Measurements from ENCODE around the gene MARF1. TPM values are rescaled to one million over a fixed set of nuclear protein-coding genes. Genes with fewer than 3 reads are reported as not detected.
"Not testable (repeated sequence)": the region's sequence is repeated elsewhere in the genome, so short reads cannot be mapped to it uniquely, and the experiment has no call there.

MARF1 gene, protein sequence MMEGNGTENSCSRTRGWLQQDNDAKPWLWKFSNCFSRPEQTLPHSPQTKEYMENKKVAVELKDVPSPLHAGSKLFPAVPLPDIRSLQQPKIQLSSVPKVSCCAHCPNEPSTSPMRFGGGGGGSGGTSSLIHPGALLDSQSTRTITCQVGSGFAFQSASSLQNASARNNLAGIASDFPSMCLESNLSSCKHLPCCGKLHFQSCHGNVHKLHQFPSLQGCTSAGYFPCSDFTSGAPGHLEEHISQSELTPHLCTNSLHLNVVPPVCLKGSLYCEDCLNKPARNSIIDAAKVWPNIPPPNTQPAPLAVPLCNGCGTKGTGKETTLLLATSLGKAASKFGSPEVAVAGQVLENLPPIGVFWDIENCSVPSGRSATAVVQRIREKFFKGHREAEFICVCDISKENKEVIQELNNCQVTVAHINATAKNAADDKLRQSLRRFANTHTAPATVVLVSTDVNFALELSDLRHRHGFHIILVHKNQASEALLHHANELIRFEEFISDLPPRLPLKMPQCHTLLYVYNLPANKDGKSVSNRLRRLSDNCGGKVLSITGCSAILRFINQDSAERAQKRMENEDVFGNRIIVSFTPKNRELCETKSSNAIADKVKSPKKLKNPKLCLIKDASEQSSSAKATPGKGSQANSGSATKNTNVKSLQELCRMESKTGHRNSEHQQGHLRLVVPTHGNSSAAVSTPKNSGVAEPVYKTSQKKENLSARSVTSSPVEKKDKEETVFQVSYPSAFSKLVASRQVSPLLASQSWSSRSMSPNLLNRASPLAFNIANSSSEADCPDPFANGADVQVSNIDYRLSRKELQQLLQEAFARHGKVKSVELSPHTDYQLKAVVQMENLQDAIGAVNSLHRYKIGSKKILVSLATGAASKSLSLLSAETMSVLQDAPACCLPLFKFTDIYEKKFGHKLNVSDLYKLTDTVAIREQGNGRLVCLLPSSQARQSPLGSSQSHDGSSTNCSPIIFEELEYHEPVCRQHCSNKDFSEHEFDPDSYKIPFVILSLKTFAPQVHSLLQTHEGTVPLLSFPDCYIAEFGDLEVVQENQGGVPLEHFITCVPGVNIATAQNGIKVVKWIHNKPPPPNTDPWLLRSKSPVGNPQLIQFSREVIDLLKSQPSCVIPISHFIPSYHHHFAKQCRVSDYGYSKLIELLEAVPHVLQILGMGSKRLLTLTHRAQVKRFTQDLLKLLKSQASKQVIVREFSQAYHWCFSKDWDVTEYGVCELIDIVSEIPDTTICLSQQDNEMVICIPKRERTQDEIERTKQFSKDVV (N-terminal part only)
- 21.5 and 25.2 TPM in 2 replicates for total RNA-seq (2014; rRNA removed; shearing (Covaris generic))

GRCh38 chr16:15643048-15643945, at the start of gene MARF1:
Gene MARF1 (minus strand): TSS chr16:15643154. CDS start chr16:15639233, 3,921 bp downstream.
- Histone ChIP-seq H3K27me3 (no peaks in the 10 kb centered on the region), H3K4me1 (peaks cover 12% of the 10 kb centered on the region), H3K4me3 (peak within 1 kb of the TSS; percentile 87), H3K27ac (peak within 1 kb of the TSS; percentile 99), H3K36me3 (peaks cover 8% of the 10 kb centered on the region), H3K9me3 (replicated peaks) (no peaks in the 10 kb centered on the region)
- DNase-seq, result peak; percentile 97 to 98

- not testable (repeated sequence) for H3K4me3 ChIP-seq; H3K9me3 ChIP-seq (replicated peaks); H3K4me1 ChIP-seq; H3K27ac ChIP-seq; H3K27me3 ChIP-seq; DNase-seq
- H3K36me3 ChIP-seq, result peaks cover 67% of the 10 kb centered on the region
Observed at GRCh38 chr16:15692508-15692907, 49.6 kb upstream of the MARF1 start.

- no peak for DNase-seq
- Histone ChIP-seq H3K4me3 (no peak overlapping the region), H3K27me3 (no peaks in the 10 kb centered on the region), H3K27ac (no peak overlapping the region), H3K36me3 (peaks cover 64% of the 10 kb centered on the region), H3K4me1 (no peaks in the 10 kb centered on the region), H3K9me3 (replicated peaks) (no peaks in the 10 kb centered on the region)
Observed at GRCh38 chr16:15691046-15691445, 48.1 kb upstream of the MARF1 start.

DNA sequence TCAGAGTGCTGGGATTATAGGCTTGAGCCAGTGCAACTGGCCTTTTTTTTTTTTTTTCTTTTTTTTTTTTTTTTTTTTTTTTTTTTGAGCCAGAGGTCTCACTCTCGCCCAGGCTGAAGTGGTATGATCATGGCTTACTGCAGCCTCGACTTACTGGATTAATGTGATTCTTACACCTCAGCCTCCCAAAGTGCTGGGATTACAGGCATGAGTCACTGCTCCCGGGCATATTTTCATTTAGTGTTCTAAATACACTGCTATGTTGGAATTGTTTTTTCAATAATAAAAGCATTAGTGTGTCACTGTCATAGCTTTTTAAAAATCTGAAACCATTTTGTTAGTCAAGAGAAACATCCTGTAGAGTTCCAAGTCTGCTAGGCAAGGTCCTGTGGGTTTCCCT, 47.3 kb upstream of the MARF1 start:
- Histone ChIP-seq H3K36me3 (peaks cover 66% of the 10 kb centered on the region), H3K4me3 (no peak overlapping the region), H3K4me1 (no peaks in the 10 kb centered on the region), H3K27ac (no peak overlapping the region), H3K9me3 (replicated peaks) (no peaks in the 10 kb centered on the region), H3K27me3 (no peaks in the 10 kb centered on the region)
- DNase-seq, result no peak

DNA sequence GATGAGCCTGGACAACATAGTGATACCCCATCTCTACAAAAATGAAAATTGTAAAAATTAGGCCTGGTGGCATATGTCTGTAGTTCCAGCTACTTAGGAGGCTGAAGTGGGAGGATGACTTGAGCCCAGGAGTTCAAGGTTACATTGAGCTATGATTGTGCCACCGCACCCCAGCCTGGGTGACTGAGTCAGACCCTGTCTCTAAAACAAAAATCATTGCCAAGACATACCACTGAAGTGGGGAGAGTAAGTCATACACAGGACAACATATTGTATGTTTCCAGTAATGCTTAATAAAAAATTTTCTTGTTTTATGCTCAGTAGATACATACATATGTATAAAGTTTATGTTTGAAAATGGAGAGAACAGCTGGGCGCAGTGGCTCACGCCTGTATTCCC, 46.3 kb upstream of the MARF1 start:
- DNase-seq, result no peak
- Histone ChIP-seq H3K27ac (no peak overlapping the region), H3K36me3 (peaks cover 67% of the 10 kb centered on the region), H3K9me3 (replicated peaks) (no peaks in the 10 kb centered on the region), H3K4me3 (no peak overlapping the region), H3K4me1 (no peaks in the 10 kb centered on the region), H3K27me3 (no peaks in the 10 kb centered on the region)

GRCh38 chr16:15686287-15686686, 43.3 kb upstream of the MARF1 start:
- no peaks in the 10 kb centered on the region for H3K9me3 ChIP-seq (replicated peaks)
- H3K36me3 ChIP-seq, result peaks cover 60% of the 10 kb centered on the region
- no peaks in the 10 kb centered on the region for H3K4me1 ChIP-seq
- H3K4me3 ChIP-seq, result no peak overlapping the region
- no peak overlapping the region for H3K27ac ChIP-seq
- DNase-seq, result peak; percentile 9 to 47
- H3K27me3 ChIP-seq, result no peaks in the 10 kb centered on the region

DNA sequence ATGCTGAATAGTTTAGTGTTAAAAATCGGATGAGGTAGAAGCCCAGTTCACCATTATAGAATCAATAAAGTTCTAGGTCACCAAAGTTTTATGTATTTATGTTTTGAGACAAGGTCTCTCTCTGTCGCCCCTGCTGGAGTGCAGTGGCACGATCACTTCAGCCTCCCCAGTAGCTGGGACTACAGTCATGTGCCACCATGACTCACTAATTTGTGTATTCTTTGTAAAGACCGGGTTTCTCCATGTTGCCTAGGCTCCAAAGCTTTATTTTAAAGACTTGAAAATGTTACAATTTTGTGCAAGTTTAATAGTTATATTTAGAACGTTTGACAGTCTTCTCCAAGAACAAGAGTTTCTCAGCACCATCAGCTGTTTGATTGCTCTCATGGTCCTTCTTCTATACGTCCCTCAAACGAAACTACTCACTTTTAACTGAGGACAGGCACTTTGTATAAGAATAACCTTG, 39.2 kb upstream of the MARF1 start:
- DNase-seq, result peak in 1 of 2 experiments; percentile 18
- H3K9me3 ChIP-seq (replicated peaks), result no peaks in the 10 kb centered on the region
- H3K27me3 ChIP-seq, result no peaks in the 10 kb centered on the region
- H3K36me3 ChIP-seq, result peaks cover 54% of the 10 kb centered on the region
- H3K4me1 ChIP-seq, result no peaks in the 10 kb centered on the region
- no peak overlapping the region for H3K4me3 ChIP-seq
- H3K27ac ChIP-seq, result no peak overlapping the region

- no peaks in the 10 kb centered on the region for H3K27me3 ChIP-seq
- no peaks in the 10 kb centered on the region for H3K9me3 ChIP-seq (replicated peaks)
- no peak for DNase-seq
- peaks cover 28% of the 10 kb centered on the region for H3K36me3 ChIP-seq
- H3K4me3 ChIP-seq, result no peak overlapping the region
- H3K27ac ChIP-seq, result no peak overlapping the region
- no peaks in the 10 kb centered on the region for H3K4me1 ChIP-seq
Observed at GRCh38 chr16:15677447-15677846, 34.5 kb upstream of the MARF1 start.

- Histone ChIP-seq H3K27ac (no peak overlapping the region), H3K36me3 (peaks cover 24% of the 10 kb centered on the region), H3K4me3 (no peak overlapping the region), H3K4me1 (no peaks in the 10 kb centered on the region), H3K9me3 (replicated peaks) (no peaks in the 10 kb centered on the region), H3K27me3 (no peaks in the 10 kb centered on the region)
- no peak for DNase-seq
Observed at GRCh38 chr16:15676506-15676905, 33.6 kb upstream of the MARF1 start.

GRCh38 chr16:15674571-15674970, 31.6 kb upstream of the MARF1 start:
- DNase-seq, result no peak
- H3K27ac ChIP-seq, result no peak overlapping the region
- no peaks in the 10 kb centered on the region for H3K9me3 ChIP-seq (replicated peaks)
- H3K36me3 ChIP-seq, result peaks cover 26% of the 10 kb centered on the region
- H3K4me3 ChIP-seq, result no peak overlapping the region
- H3K27me3 ChIP-seq, result no peaks in the 10 kb centered on the region
- no peaks in the 10 kb centered on the region for H3K4me1 ChIP-seq

DNA sequence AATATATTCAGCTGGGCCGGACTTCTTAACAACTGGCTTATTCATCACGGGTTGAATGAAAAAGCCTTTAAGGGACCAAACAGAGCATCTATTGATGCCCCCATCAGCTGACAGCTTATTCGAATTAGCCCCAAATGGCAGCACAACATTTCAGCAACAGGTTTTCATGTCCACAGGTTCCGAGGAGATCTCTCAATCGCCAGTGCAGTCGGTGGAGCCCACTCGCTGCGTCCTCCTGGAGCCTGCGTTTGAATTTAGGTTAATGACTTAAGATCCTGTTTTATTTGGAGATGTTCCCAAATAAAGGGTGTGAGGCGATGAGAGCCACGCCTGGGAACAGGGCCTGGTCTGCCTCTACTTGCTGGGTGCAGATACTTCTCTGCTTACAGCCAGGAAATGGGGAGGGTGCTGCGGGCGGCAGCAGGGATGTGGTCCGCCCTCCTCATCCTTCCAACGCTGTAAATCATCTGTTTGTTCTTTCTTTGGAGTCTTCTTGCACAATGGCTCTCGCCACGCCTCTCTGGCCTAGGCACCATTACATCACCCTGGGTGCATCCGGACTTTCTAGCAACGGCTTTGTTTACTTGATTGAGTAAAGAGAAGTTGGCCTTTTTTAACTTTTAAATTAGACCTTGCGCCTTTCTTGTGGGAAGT, 29.7 kb upstream of the MARF1 start:
- Histone ChIP-seq H3K9me3 (replicated peaks) (no peaks in the 10 kb centered on the region), H3K4me1 (no peaks in the 10 kb centered on the region), H3K27ac (no peak overlapping the region), H3K36me3 (peaks cover 29% of the 10 kb centered on the region), H3K27me3 (no peaks in the 10 kb centered on the region), H3K4me3 (no peak overlapping the region)
- DNase-seq, result no peak

- DNase-seq; H3K4me3 ChIP-seq; H3K9me3 ChIP-seq (replicated peaks); H3K4me1 ChIP-seq; H3K27ac ChIP-seq; H3K27me3 ChIP-seq: not testable (repeated sequence)
- peaks cover 32% of the 10 kb centered on the region for H3K36me3 ChIP-seq
Observed at GRCh38 chr16:15672127-15672513, 29.2 kb upstream of the MARF1 start.

DNA sequence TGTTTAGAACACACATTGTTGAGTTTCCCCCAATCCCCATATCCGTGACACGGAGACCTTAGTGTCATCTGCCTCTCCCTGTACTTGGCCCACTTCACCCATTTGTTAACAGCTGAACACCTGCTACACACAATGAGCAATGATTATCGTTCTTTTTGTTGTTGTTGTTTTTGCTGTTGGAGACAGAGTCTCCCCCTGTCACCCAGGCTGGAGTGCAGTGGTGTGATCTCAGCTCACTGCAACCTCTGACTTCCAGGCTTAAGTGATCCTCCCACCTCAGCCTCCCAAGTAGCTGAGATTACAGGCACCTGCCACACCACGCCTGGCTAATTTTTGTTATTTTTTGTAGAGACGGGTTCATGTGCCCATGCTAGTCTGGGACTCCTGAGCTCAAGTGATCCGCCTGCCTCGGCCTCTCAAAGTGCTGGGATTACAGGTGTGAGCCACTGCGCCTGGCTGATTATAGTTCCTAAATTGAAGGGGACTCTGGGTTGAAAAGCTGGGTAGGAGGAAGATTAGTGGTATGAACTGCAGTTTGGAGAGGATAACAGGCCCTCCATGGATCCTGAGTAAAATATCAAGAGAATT, 28.7 kb upstream of the MARF1 start:
- H3K9me3 ChIP-seq (replicated peaks), result no peaks in the 10 kb centered on the region
- H3K4me3 ChIP-seq, result no peak overlapping the region
- no peaks in the 10 kb centered on the region for H3K27me3 ChIP-seq
- H3K36me3 ChIP-seq, result peaks cover 34% of the 10 kb centered on the region
- H3K4me1 ChIP-seq, result no peaks in the 10 kb centered on the region
- no peak for DNase-seq
- H3K27ac ChIP-seq, result no peak overlapping the region

Data from SJCRH30 (cell line).